Tibial nerve (tissue), 3 donors: ENCODE results near the gene NEK4.

Experiments used
- CTCF ChIP-seq, 5 experiments: fragments of 200-600 bp in 3 of 5; fragments of 450-650 bp in 2 of 5; sonication (generic) in 3 of 5; IDR thresholded peaks; one replicate each; pipeline ENCODE4 v1.5.1; 2016 to 2019; ENCODE audit warnings: antibody characterized with exemption in 5 of 5, mild to moderate bottlenecking in 3 of 5, moderate library complexity in 2 of 5
- POLR2A ChIP-seq, 2 donors: fragments of 450-650 bp; IDR thresholded peaks; one replicate each; pipeline ENCODE4 v1.6.1; 2017; ENCODE audit warnings: antibody characterized with exemption in 2 of 2, mild to moderate bottlenecking in 2 of 2, moderate library complexity in 2 of 2

GRCh38 chr3:52715714-52716305 is 54.9 kb downstream of the NEK4 start:
- TF ChIP-seq POLR2A (IDR thresholded peaks at IDR 0.05): no peak
- no peak for TF ChIP-seq CTCF (IDR thresholded peaks at IDR 0.05)
